ENCODE measurements around the gene ADIPOR1.

- TF ChIP-seq GATA2 (IDR thresholded peaks at IDR 0.05; ENCODE audit: low read depth, low read length), result no peak
- TF ChIP-seq GATA3 (IDR thresholded peaks at IDR 0.05; ENCODE audit: low read depth, low read length), result no peak
Observed at GRCh38 chr1:202892501-202892900, 65.6 kb downstream of the ADIPOR1 start.
